ENCODE measurements around the gene UPP2.

Gene UPP2

GRCh38 chr2:158142568-158143332 lies 41.1 kb downstream of the UPP2 start:
- DNase-seq = no peak

GRCh38 chr2:158143703-158144360 lies 42.2 kb downstream of the UPP2 start:
- DNase-seq = no peak

GRCh38 chr2:158144914-158145625 lies 43.4 kb downstream of the UPP2 start:
- DNase-seq = peak; percentile 4

- DNase-seq = no peak
Measured at GRCh38 chr2:158153270-158154015, 51.8 kb downstream of the UPP2 start.

- no peak for DNase-seq
Measured at GRCh38 chr2:158154596-158154995, 52.9 kb downstream of the UPP2 start.

- no peak for DNase-seq
Measured at GRCh38 chr2:158172719-158173118, 71.0 kb downstream of the UPP2 start.

GRCh38 chr2:158174495-158174894 lies 72.8 kb downstream of the UPP2 start:
- DNase-seq = no peak

- no peak for DNase-seq
Measured at GRCh38 chr2:158174956-158175355, 73.3 kb downstream of the UPP2 start.

- DNase-seq = no peak
Measured at GRCh38 chr2:158178646-158179045, 77.0 kb downstream of the UPP2 start.

- peak; percentile 11 for DNase-seq
Measured at GRCh38 chr2:158179660-158180059, 78.0 kb downstream of the UPP2 start.

- no peak for DNase-seq
Measured at GRCh38 chr2:158181171-158181570, 79.5 kb downstream of the UPP2 start.

GRCh38 chr2:158182676-158183295 lies 81.1 kb downstream of the UPP2 start:
- DNase-seq = no peak

GRCh38 chr2:158184001-158184400 lies 82.3 kb downstream of the UPP2 start:
- DNase-seq = no peak

- no peak for DNase-seq
Measured at GRCh38 chr2:158184556-158185343, 83.1 kb downstream of the UPP2 start.
